Ectodermal cell (in vitro differentiated cells): Measurements from ENCODE around the gene RUFY2. TPM values are rescaled to one million over a fixed set of nuclear protein-coding genes. Genes with fewer than 3 reads are reported as not detected.
"Not testable (repeated sequence)": the region's sequence is repeated elsewhere in the genome, so short reads cannot be mapped to it uniquely, and the experiment has no call there.

Experiments
- H3K27ac ChIP-seq: 2 replicates; pipeline ENCODE4 v1.7.0; 2013; ENCODE audit warnings: mild to moderate bottlenecking, low read depth, low read length; ENCODE audit not compliant: insufficient read depth, poor library complexity, severe bottlenecking
- H3K27me3 ChIP-seq: 2 replicates; pipeline ENCODE4 v1.7.0; 2013; ENCODE audit warnings: mild to moderate bottlenecking, low read length; ENCODE audit not compliant: insufficient read depth, control insufficient read depth, poor library complexity, severe bottlenecking
- H3K36me3 ChIP-seq: one replicate; pipeline ENCODE4 v1.7.0; 2013; ENCODE audit warnings: low read length; ENCODE audit not compliant: control insufficient read depth, insufficient read depth
- H3K4me1 ChIP-seq: one replicate; pipeline ENCODE4 v1.7.0; 2013; ENCODE audit warnings: low read length; ENCODE audit not compliant: control insufficient read depth, insufficient read depth
- H3K4me3 ChIP-seq: 2 replicates; pipeline ENCODE4 v1.7.0; 2013; ENCODE audit warnings: low read depth, low read length, control low read depth; ENCODE audit not compliant: insufficient read depth
- H3K9me3 ChIP-seq: 2 replicates; pipeline ENCODE4 v1.7.0; 2013; ENCODE audit warnings: mild to moderate bottlenecking, low read length, moderate library complexity; ENCODE audit not compliant: control insufficient read depth
- WGBS, 2 experiments: methylation state at CpG; one replicate each; pipeline ENCODE4 v1.1.7; 2013; ENCODE audit warnings: missing lambda C conversion rate in 2 of 2; 5-methylcytosine and 5-hydroxymethylcytosine counted together
- polyA plus RNA-seq, 4 experiments: library from polyadenylated mRNA; stranded (reverse); fragments of 50-300 nt; gene quantifications; one replicate each; pipeline ENCODE4 v1.2.3, GENCODE V29; 2013

The RUFY2 gene, protein sequence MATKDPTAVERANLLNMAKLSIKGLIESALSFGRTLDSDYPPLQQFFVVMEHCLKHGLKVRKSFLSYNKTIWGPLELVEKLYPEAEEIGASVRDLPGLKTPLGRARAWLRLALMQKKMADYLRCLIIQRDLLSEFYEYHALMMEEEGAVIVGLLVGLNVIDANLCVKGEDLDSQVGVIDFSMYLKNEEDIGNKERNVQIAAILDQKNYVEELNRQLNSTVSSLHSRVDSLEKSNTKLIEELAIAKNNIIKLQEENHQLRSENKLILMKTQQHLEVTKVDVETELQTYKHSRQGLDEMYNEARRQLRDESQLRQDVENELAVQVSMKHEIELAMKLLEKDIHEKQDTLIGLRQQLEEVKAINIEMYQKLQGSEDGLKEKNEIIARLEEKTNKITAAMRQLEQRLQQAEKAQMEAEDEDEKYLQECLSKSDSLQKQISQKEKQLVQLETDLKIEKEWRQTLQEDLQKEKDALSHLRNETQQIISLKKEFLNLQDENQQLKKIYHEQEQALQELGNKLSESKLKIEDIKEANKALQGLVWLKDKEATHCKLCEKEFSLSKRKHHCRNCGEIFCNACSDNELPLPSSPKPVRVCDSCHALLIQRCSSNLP
- polyA plus RNA-seq (2013, experiment 1 of 4): 20.4 TPM
- polyA plus RNA-seq (2013, experiment 2 of 4): 21.5 TPM
- 16.8 TPM for polyA plus RNA-seq (2013, experiment 3 of 4)
- polyA plus RNA-seq (2013, experiment 4 of 4): 16.3 TPM

GRCh38 chr10:68406815-68407548 lies at the start of gene RUFY2:
Gene RUFY2, minus strand, starts transcription at chr10:68407277. Its CDS starts 88 bp downstream, at chr10:68407189.
- H3K27ac ChIP-seq: peak within 1 kb of the TSS; percentile 90
- H3K36me3 ChIP-seq: no peaks in the 10 kb centered on the region
- peaks cover 5% of the 10 kb centered on the region for H3K4me1 ChIP-seq
- peak within 1 kb of the TSS; percentile 97 for H3K4me3 ChIP-seq
- H3K27me3 ChIP-seq: no peaks in the 10 kb centered on the region
- no peaks in the 10 kb centered on the region for H3K9me3 ChIP-seq
- WGBS, 2 experiments: 0% methylated on average over 79 of the region's 79 CpGs

DNA sequence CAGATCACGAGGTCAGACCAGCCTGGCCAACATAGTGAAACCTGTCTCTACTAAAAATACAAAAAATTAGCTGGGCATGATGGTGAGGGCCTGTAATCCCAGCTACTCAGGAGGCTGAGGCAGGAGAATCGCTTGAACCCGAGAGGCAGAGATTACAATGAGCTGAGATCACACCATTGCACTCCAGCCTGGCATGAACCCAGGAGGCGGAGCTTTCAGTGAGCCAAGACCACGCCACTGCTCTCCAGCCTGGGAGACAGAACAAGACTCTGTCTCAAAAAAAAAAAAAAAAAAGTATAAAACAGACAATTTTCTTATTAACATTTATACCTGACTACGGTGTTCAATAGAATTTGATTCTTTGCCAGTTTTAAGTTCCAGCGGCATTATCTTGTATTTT lies 42.6 kb upstream of the RUFY2 start:
- not testable (repeated sequence) for H3K27ac ChIP-seq, H3K4me1 ChIP-seq, H3K27me3 ChIP-seq, H3K9me3 ChIP-seq, H3K4me3 ChIP-seq
- peaks cover 23% of the 10 kb centered on the region for H3K36me3 ChIP-seq
- 91 to 96% methylated on average over 7 of the region's 7 CpGs for WGBS, 2 experiments

DNA sequence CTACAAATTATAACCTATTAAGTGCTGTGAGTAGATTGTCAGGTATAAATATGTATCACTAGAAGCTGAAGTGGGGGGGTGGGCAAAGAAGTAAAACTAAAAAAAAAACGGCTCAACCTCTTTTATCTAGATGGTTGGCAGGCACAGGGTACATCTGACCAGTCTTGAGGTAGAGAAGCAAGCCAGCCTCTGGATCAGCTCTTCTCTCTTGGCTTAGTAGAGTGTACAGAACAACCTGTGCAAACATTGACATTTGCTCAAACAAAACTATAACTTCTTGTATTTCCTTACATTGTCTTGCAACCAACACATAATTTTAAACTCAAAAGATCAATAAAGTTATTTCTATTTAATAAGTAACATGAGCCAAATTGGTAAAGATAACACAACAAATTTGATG lies 39.1 kb upstream of the RUFY2 start:
- 93 to 98% methylated on average over 1 of the region's 1 CpG for WGBS, 2 experiments
- Histone ChIP-seq H3K27ac (no peak overlapping the region), H3K9me3 (no peaks in the 10 kb centered on the region), H3K4me1 (no peaks in the 10 kb centered on the region), H3K4me3 (no peak overlapping the region), H3K27me3 (no peaks in the 10 kb centered on the region), H3K36me3 (peaks cover 30% of the 10 kb centered on the region)

DNA sequence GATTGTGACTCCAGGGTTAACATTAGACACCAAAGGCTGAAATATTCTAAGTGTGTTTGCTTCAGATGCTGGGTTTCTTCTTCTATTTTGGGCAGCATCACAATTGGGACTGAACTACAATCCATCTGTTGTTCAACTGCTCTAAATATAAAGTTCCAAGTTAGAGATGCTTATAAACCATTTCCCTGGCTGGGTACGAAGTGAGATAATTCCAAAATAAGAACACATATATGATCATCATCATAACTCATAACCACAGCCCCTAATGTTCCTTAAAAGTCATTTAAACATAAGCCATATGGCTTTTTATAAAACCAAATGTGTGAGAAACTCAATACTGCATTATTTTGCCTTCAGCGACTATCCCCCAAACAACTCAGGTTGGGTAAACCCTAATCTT lies 35.9 kb upstream of the RUFY2 start:
- H3K4me1 ChIP-seq: no peaks in the 10 kb centered on the region
- H3K27me3 ChIP-seq: no peaks in the 10 kb centered on the region
- H3K4me3 ChIP-seq: no peak overlapping the region
- 95% methylated on average over 2 of the region's 2 CpGs for WGBS, 2 experiments
- H3K9me3 ChIP-seq: no peaks in the 10 kb centered on the region
- no peak overlapping the region for H3K27ac ChIP-seq
- peaks cover 20% of the 10 kb centered on the region for H3K36me3 ChIP-seq

- Histone ChIP-seq H3K27ac (no peak overlapping the region), H3K4me1 (no peaks in the 10 kb centered on the region), H3K27me3 (no peaks in the 10 kb centered on the region), H3K4me3 (no peak overlapping the region), H3K9me3 (no peaks in the 10 kb centered on the region), H3K36me3 (peaks cover 28% of the 10 kb centered on the region)
- 83 to 98% methylated on average over 3 of the region's 3 CpGs for WGBS, 2 experiments
These were observed 33.8 kb upstream of the RUFY2 start for GRCh38 chr10:68440898-68441297.

DNA sequence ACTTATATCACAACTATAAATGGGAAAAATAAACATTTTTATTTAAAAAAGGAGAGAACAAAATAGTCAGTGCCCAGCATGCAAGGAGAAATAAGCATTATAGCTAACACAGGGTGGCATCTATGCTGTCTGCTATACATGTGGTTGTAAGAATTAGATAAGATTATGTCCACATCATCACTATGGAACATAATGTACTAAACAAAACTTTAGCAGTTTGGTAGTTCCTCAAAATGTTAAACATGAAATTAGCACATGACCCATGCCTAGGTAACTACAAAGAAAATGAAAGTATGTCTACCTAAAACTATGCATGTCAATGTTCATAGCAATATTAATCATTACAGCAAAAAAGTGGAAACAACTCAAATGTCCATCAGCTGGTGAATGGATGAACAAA lies 28.7 kb upstream of the RUFY2 start:
- Histone ChIP-seq H3K9me3 (no peaks in the 10 kb centered on the region), H3K27ac (no peak overlapping the region), H3K36me3 (peaks cover 39% of the 10 kb centered on the region), H3K27me3 (no peaks in the 10 kb centered on the region), H3K4me1 (no peaks in the 10 kb centered on the region), H3K4me3 (no peak overlapping the region)

- H3K27ac ChIP-seq: no peak overlapping the region
- no peaks in the 10 kb centered on the region for H3K27me3 ChIP-seq
- no peaks in the 10 kb centered on the region for H3K9me3 ChIP-seq
- 95 to 96% methylated on average over 4 of the region's 4 CpGs for WGBS, 2 experiments
- H3K4me1 ChIP-seq: no peaks in the 10 kb centered on the region
- H3K4me3 ChIP-seq: no peak overlapping the region
- H3K36me3 ChIP-seq: peaks cover 40% of the 10 kb centered on the region
These were observed 27.6 kb upstream of the RUFY2 start for GRCh38 chr10:68434657-68435056.

DNA sequence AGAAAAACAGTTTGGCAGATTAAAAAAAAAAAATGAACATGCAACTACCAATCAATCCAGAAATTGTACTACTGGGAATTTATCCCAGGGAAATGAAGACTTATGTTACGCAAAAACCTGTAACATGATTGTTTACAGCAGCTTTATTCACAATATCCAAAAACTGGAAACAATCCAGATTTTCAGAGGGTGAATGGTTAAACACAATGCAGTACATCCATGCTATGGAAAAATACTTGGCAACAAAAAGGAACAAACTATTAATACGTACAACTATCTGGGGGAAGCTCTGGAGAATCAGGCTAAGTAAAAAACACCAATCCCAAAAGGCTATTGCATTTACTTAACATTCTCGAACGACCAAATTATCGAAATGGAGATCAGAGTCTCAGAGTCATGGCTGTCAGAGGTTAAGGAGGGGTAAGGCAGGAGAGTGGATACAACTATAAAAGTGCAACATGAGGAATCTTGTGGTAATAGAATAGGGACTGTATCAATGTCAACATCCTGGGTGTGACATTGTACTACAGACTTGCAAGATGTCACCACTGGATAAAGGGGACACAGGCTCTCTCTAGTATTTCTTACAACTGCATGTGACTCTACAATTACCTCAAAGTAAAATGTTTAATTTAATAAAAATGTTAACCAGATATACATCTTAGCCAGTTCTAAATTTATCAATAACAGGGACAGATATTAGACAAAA lies 21.5 kb upstream of the RUFY2 start:
- WGBS, 2 experiments: 100% methylated on average over 5 of the region's 5 CpGs
- Histone ChIP-seq H3K27me3 (no peaks in the 10 kb centered on the region), H3K4me3 (no peak overlapping the region), H3K9me3 (no peaks in the 10 kb centered on the region), H3K4me1 (no peaks in the 10 kb centered on the region), H3K27ac (no peak overlapping the region), H3K36me3 (peaks cover 34% of the 10 kb centered on the region)

GRCh38 chr10:68424454-68425014 lies 17.5 kb upstream of the RUFY2 start:
- Histone ChIP-seq H3K36me3 (peaks cover 43% of the 10 kb centered on the region), H3K27ac (no peak overlapping the region), H3K4me1 (no peaks in the 10 kb centered on the region), H3K9me3 (no peaks in the 10 kb centered on the region), H3K4me3 (no peak overlapping the region), H3K27me3 (no peaks in the 10 kb centered on the region)
- 96 to 97% methylated on average over 20 of the region's 20 CpGs for WGBS, 2 experiments
